AG04449 (cell line): ENCODE results near the gene GOLGA8B.

Source experiments
- CTCF ChIA-PET: fragments of 350-600 bp; formaldehyde crosslinking; extraction: SDS; loops from one replicate; lab custom pipeline; 2021; ENCODE audit warnings: antibody characterized with exemption; lab: Yijun Ruan, JAX
- POLR2A ChIA-PET: fragments of 400-600, 350-600 bp; formaldehyde crosslinking; extraction: SDS; loops from one replicate; lab custom pipeline; 2020; ENCODE audit warnings: antibody characterized with exemption, inconsistent platforms; lab: Yijun Ruan, JAX
- DNase-seq: peaks from one replicate; pipeline ENCODE4 v3.0.0-alpha.2; 2010; ENCODE audit warnings: low read depth, low spot score
- H3K4me3 ChIP-seq: 2 replicates; pipeline ENCODE4 v1.5.1; 2011; ENCODE audit warnings: low read depth, mild to moderate bottlenecking, control low read depth, low read length
- TF ChIP-seq, protein P1 (sequence below): IDR thresholded peaks from one replicate; pipeline ENCODE4 v1.5.1; 2011; ENCODE audit warnings: mild to moderate bottlenecking, moderate library complexity, low read length, control low read depth, inconsistent platforms; ENCODE audit not compliant: insufficient read depth; ENCODE audit errors: missing control alignments

GOLGA8B gene

GRCh38 chr15:34603095-34603494, 19.6 kb upstream of the GOLGA8B start:
- no peak overlapping the region for H3K4me3 ChIP-seq
- ChIA-PET CTCF (interaction anchor here (1.5 kb wide), 1 partner anchor 13 kb away, joined by 3 read pairs; no protein-coding TSS in a partner anchor), POLR2A (no interaction called here)
- TF ChIP-seq, protein P1, sequence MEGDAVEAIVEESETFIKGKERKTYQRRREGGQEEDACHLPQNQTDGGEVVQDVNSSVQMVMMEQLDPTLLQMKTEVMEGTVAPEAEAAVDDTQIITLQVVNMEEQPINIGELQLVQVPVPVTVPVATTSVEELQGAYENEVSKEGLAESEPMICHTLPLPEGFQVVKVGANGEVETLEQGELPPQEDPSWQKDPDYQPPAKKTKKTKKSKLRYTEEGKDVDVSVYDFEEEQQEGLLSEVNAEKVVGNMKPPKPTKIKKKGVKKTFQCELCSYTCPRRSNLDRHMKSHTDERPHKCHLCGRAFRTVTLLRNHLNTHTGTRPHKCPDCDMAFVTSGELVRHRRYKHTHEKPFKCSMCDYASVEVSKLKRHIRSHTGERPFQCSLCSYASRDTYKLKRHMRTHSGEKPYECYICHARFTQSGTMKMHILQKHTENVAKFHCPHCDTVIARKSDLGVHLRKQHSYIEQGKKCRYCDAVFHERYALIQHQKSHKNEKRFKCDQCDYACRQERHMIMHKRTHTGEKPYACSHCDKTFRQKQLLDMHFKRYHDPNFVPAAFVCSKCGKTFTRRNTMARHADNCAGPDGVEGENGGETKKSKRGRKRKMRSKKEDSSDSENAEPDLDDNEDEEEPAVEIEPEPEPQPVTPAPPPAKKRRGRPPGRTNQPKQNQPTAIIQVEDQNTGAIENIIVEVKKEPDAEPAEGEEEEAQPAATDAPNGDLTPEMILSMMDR, result no peak
- DNase-seq, result no peak

- CTCF ChIA-PET, result interaction anchor here (1.8 kb wide), 1 partner anchor 13 kb away, joined by 5 read pairs; no protein-coding TSS in a partner anchor
- DNase-seq, result no peak
- TF ChIP-seq, protein P1, result no peak
- POLR2A ChIA-PET, result no interaction called here
- H3K4me3 ChIP-seq, result no peak overlapping the region
These were observed 17.5 kb upstream of the GOLGA8B start for GRCh38 chr15:34600923-34601322.

DNA sequence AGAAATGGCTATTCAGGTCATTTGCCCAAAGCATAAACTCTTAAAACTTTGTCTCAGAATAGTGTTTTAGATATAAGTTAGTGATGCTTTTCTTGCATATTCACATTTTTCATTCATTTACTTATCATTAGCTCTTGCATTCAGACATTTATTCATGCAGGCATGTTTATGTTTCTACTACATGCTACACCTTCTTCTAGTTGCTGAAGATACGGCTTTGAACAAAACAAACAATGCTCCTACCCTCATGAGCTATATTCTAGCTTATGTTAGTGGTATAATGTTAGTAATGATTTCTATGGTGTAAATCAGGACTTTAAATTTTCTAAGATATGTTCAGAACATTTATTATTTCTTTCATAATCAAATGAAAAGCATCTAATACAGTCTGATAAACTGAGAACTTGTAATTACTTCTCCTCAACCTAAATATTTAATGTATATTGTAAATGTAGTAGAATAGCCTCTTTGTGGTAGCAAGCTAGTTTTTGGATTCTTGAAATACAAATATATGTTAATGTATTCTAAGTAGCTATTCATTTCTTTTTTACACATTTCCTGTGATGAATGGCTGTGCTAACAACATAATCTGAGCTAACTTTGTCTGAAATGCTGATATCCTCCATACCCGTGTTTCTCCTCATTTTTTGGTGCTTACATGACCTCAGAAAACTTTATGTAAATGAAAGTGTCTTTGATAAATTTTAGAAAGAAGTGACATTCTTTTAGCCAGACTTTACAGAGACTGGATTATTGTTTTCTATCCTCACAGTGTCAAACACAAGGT, 15.5 kb upstream of the GOLGA8B start:
- no peak overlapping the region for H3K4me3 ChIP-seq
- ChIA-PET CTCF (interaction anchor here (1.0 kb wide), 1 partner anchor 12 kb away, joined by 6 read pairs; no protein-coding TSS in a partner anchor), POLR2A (no interaction called here)

DNA sequence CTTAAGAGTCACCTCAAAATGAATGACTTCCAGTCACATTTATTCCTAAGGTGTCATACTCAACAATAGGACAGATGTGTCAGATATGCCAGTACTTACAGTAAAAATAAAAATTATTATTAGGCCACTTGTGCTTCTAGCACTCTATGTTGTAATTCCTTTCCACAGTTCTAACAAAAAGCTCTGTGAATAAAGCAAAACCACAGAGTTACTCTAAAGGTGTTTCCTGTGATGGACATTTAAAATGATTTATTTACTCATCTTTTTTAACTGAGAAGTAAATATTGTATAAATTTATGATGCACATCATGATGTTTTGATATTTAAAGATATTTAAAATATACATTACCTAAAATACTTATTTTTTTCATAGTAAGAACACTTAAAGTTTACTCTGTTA, 13.9 kb upstream of the GOLGA8B start:
- CTCF ChIA-PET, result no interaction called here
- no peak for DNase-seq
- POLR2A ChIA-PET, result no interaction called here
- no peak overlapping the region for H3K4me3 ChIP-seq
- TF ChIP-seq, protein P1, result no peak

More for the DNA sequence above, 15.5 kb upstream of the GOLGA8B start:
- TF ChIP-seq, protein P1, result no peak
- DNase-seq, result no peak

DNA sequence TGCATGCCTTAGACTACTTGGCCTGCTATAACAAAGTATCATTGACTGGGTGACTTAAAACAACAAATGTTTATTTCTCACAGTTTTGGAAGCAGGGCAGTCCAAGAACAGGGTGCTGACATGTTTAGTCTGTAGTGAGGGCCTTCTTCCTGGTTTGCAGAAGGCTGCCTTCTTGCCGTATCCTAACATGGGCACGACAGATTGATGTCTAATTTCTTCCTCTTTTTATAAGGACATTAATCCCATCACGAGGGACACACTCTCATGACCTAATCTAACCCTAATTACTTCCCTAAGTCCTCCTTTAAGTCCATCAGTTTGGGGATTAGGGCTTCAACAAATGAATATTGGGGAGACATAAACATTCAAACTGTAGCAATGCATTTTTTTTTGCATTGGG, 10.9 kb upstream of the GOLGA8B start:
- no peak overlapping the region for H3K4me3 ChIP-seq
- no peak for DNase-seq
- TF ChIP-seq, protein P1, result no peak
- POLR2A ChIA-PET, result no interaction called here
- CTCF ChIA-PET, result interaction anchor here (0.6 kb wide), 1 partner anchor 16 kb away, joined by 3 read pairs; no protein-coding TSS in a partner anchor

DNA sequence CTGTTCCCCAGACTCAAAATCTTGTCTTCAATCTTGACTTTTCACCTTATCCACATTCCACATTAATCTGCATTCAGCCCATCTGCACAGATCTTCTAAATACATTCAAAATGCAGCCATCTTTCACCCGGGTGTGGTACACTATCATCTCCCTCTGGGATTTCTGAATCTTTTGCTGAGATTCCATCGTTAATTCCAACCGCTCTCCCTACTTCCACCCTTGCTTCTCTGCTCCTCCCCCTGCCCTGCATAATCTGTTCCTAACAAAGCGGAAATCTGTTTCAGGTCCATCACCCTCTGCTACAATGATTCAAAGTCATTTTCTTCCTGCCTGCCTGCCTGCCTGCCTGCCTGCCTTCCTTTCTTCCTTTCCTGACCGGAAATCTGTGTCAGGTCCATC, 7.9 kb upstream of the GOLGA8B start:
- CTCF ChIA-PET, result interaction anchor here (1.1 kb wide), 1 partner anchor 329 kb away, joined by 3 read pairs; no protein-coding TSS in a partner anchor
- POLR2A ChIA-PET, result no interaction called here
- DNase-seq, result no peak
- TF ChIP-seq, protein P1, result no peak
- H3K4me3 ChIP-seq, result no peak overlapping the region
